Measurements from ENCODE around the gene ASAP2. TPM values are rescaled to one million over a fixed set of nuclear protein-coding genes. Genes with fewer than 3 reads are reported as not detected.

ASAP2 gene
- polyA plus RNA-seq, 4 donors = 10.8 to 21.9 (median 13.8) TPM

DNA sequence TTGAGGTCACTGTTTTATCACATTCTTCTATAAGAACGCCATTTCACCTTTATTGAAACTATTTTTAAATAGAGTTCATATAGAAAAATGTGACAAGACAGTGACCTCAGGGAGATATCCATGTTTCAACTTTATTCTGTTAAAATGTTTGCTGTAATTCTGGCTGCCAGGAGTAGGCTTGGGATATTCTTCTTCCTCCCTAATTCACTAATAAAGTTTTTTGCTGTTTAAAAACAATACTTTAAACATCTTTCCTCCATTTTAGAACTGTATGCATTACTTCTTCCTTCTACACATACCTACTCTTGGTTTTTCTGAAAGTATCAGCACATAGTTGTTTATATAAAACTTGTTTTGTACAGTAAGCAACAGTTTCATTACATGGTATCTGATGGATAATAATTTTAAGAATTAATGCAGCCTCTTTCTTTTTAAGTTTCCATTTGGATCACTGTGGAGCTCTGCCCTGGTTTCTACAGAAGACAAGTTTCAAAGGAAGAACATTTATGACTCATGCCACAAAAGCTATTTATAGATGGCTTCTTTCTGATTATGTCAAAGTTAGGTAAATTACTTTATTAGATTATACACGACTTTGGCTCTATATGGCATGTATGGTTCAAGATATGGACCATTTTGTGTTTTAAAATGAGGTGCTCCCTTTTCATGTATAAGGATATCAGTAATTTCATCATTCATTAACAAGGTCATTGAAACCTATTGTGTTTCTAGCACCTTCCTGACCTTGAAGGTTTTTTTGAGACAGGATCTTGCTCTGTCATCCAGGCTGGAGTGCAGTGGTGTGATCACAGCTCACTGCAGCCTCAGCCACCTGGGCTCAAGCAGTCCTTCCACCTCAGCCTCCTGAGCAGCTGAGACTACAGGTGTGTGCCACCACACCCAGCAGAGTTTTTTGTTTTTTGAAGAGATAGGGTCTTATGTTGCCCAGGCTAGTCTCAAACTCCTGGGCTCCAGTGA, 224.0 kb downstream of the ASAP2 start:
- no peaks in the 10 kb centered on the region for H3K27me3 ChIP-seq (ENCODE audit: control insufficient read depth in 3 of 3, insufficient read depth in 3 of 3, low read length in 3 of 3)
- H3K4me1 ChIP-seq (ENCODE audit: control insufficient read depth in 3 of 3, insufficient read depth in 2 of 3, low read depth in 1 of 3, low read length in 2 of 3) = no peaks in the 10 kb centered on the region
- 49 to 63% (median 54%) methylated on average over 2 of the region's 2 CpGs for WGBS, 3 donors
- peaks cover 16 to 29% (median 18%) of the 10 kb centered on the region in 3 donors for H3K36me3 ChIP-seq (ENCODE audit: control insufficient read depth in 3 of 3, insufficient read depth in 2 of 3, low read depth in 1 of 3, low read length in 3 of 3)
- FAIRE-seq = no peak
- DNase-seq = no peak
- H3K9me3 ChIP-seq (ENCODE audit: control insufficient read depth in 2 of 2, insufficient read depth in 1 of 2, low read depth in 1 of 2, low read length in 1 of 2) = no peaks in the 10 kb centered on the region
- no peak overlapping the region for H3K4me3 ChIP-seq (ENCODE audit: low read depth in 1 of 3, low read length in 3 of 3)
- peak overlapping the region in 1 of 3 donors; percentile 20 for H3K27ac ChIP-seq (ENCODE audit: low read depth in 1 of 3, low read length in 2 of 3)

GRCh38 chr2:9434489-9434888, 227.9 kb downstream of the ASAP2 start:
- Histone ChIP-seq H3K4me1 (ENCODE audit: control insufficient read depth in 3 of 3, insufficient read depth in 2 of 3, low read depth in 1 of 3, low read length in 2 of 3) (no peaks in the 10 kb centered on the region), H3K36me3 (ENCODE audit: control insufficient read depth in 3 of 3, insufficient read depth in 2 of 3, low read depth in 1 of 3, low read length in 3 of 3) (peaks cover 14 to 46% (median 22%) of the 10 kb centered on the region in 3 donors), H3K9me3 (ENCODE audit: control insufficient read depth in 2 of 2, insufficient read depth in 1 of 2, low read depth in 1 of 2, low read length in 1 of 2) (no peaks in the 10 kb centered on the region), H3K27ac (ENCODE audit: low read depth in 1 of 3, low read length in 2 of 3) (no peak overlapping the region), H3K4me3 (ENCODE audit: low read depth in 1 of 3, low read length in 3 of 3) (no peak overlapping the region), H3K27me3 (ENCODE audit: control insufficient read depth in 3 of 3, insufficient read depth in 3 of 3, low read length in 3 of 3) (no peaks in the 10 kb centered on the region)
- DNase-seq (no peak), FAIRE-seq (no peak)
- 74 to 84% (median 81%) methylated on average over 2 of the region's 2 CpGs for WGBS, 3 donors

- H3K27me3 ChIP-seq (ENCODE audit: control insufficient read depth in 3 of 3, insufficient read depth in 3 of 3, low read length in 3 of 3) = no peaks in the 10 kb centered on the region
- no peak for FAIRE-seq
- peaks cover 7 to 45% (median 11%) of the 10 kb centered on the region in 3 donors for H3K36me3 ChIP-seq (ENCODE audit: control insufficient read depth in 3 of 3, insufficient read depth in 2 of 3, low read depth in 1 of 3, low read length in 3 of 3)
- H3K4me3 ChIP-seq (ENCODE audit: low read depth in 1 of 3, low read length in 3 of 3) = no peak overlapping the region
- peak overlapping the region in 1 of 3 donors; percentile 54 for H3K27ac ChIP-seq (ENCODE audit: low read depth in 1 of 3, low read length in 2 of 3)
- no peak for DNase-seq
- H3K9me3 ChIP-seq (ENCODE audit: control insufficient read depth in 2 of 2, insufficient read depth in 1 of 2, low read depth in 1 of 2, low read length in 1 of 2) = no peaks in the 10 kb centered on the region
- no peaks in the 10 kb centered on the region for H3K4me1 ChIP-seq (ENCODE audit: control insufficient read depth in 3 of 3, insufficient read depth in 2 of 3, low read depth in 1 of 3, low read length in 2 of 3)
- WGBS, 3 donors = 93 to 100% (median 97%) methylated on average over 1 of the region's 1 CpG
Observed at GRCh38 chr2:9439536-9439935, 232.9 kb downstream of the ASAP2 start.

GRCh38 chr2:9440058-9440727, 233.6 kb downstream of the ASAP2 start:
- H3K36me3 ChIP-seq (ENCODE audit: control insufficient read depth in 3 of 3, insufficient read depth in 2 of 3, low read depth in 1 of 3, low read length in 3 of 3) = peaks cover 7 to 47% (median 11%) of the 10 kb centered on the region in 3 donors
- DNase-seq (no peak), FAIRE-seq (no peak)
- no peaks in the 10 kb centered on the region for H3K27me3 ChIP-seq (ENCODE audit: control insufficient read depth in 3 of 3, insufficient read depth in 3 of 3, low read length in 3 of 3)
- no peak overlapping the region for H3K4me3 ChIP-seq (ENCODE audit: low read depth in 1 of 3, low read length in 3 of 3)
- no peaks in the 10 kb centered on the region for H3K4me1 ChIP-seq (ENCODE audit: control insufficient read depth in 3 of 3, insufficient read depth in 2 of 3, low read depth in 1 of 3, low read length in 2 of 3)
- H3K9me3 ChIP-seq (ENCODE audit: control insufficient read depth in 2 of 2, insufficient read depth in 1 of 2, low read depth in 1 of 2, low read length in 1 of 2) = no peaks in the 10 kb centered on the region
- WGBS, 3 donors = 83 to 100% (median 100%) methylated on average over 1 of the region's 1 CpG
- H3K27ac ChIP-seq (ENCODE audit: low read depth in 1 of 3, low read length in 2 of 3) = no peak overlapping the region

GRCh38 chr2:9441556-9441955, 234.9 kb downstream of the ASAP2 start:
- WGBS, 3 donors = 51 to 67% (median 58%) methylated on average over 3 of the region's 3 CpGs
- Histone ChIP-seq H3K4me3 (ENCODE audit: low read depth in 1 of 3, low read length in 3 of 3) (no peak overlapping the region), H3K36me3 (ENCODE audit: control insufficient read depth in 3 of 3, insufficient read depth in 2 of 3, low read depth in 1 of 3, low read length in 3 of 3) (peaks cover 10 to 43% (median 11%) of the 10 kb centered on the region in 3 donors), H3K27ac (ENCODE audit: low read depth in 1 of 3, low read length in 2 of 3) (no peak overlapping the region), H3K4me1 (ENCODE audit: control insufficient read depth in 3 of 3, insufficient read depth in 2 of 3, low read depth in 1 of 3, low read length in 2 of 3) (no peaks in the 10 kb centered on the region), H3K27me3 (ENCODE audit: control insufficient read depth in 3 of 3, insufficient read depth in 3 of 3, low read length in 3 of 3) (no peaks in the 10 kb centered on the region), H3K9me3 (ENCODE audit: control insufficient read depth in 2 of 2, insufficient read depth in 1 of 2, low read depth in 1 of 2, low read length in 1 of 2) (no peaks in the 10 kb centered on the region)
- DNase-seq = no peak
- no peak for FAIRE-seq

DNA sequence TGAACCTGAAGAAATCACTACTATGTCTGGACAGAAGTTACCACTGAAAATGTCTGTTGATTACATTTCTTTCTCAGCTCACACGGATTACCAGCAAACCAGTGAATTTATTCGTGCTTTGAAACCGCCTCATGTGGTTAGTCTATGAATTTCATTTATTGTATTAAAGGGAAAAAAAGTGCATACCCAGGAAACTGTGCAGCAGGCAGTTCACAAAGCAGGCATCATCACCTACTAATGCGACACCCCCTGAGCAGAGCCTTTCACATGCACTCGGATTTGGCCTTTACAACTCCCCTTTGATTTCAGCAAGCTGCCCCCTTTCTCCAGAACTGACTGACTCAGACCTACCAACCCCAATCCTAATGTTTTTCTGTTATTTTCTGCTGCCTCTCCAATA, 236.9 kb downstream of the ASAP2 start:
- H3K36me3 ChIP-seq (ENCODE audit: control insufficient read depth in 3 of 3, insufficient read depth in 2 of 3, low read depth in 1 of 3, low read length in 3 of 3) = peaks cover 8 to 43% (median 10%) of the 10 kb centered on the region in 3 donors
- no peak overlapping the region for H3K4me3 ChIP-seq (ENCODE audit: low read depth in 1 of 3, low read length in 3 of 3)
- DNase-seq = no peak
- no peak for FAIRE-seq
- H3K27me3 ChIP-seq (ENCODE audit: control insufficient read depth in 3 of 3, insufficient read depth in 3 of 3, low read length in 3 of 3) = no peaks in the 10 kb centered on the region
- no peaks in the 10 kb centered on the region for H3K9me3 ChIP-seq (ENCODE audit: control insufficient read depth in 2 of 2, insufficient read depth in 1 of 2, low read depth in 1 of 2, low read length in 1 of 2)
- no peak overlapping the region for H3K27ac ChIP-seq (ENCODE audit: low read depth in 1 of 3, low read length in 2 of 3)
- 89 to 92% (median 90%) methylated on average over 5 of the region's 5 CpGs for WGBS, 3 donors
- no peaks in the 10 kb centered on the region for H3K4me1 ChIP-seq (ENCODE audit: control insufficient read depth in 3 of 3, insufficient read depth in 2 of 3, low read depth in 1 of 3, low read length in 2 of 3)

- Histone ChIP-seq H3K4me3 (ENCODE audit: low read depth in 1 of 3, low read length in 3 of 3) (no peak overlapping the region), H3K36me3 (ENCODE audit: control insufficient read depth in 3 of 3, insufficient read depth in 2 of 3, low read depth in 1 of 3, low read length in 3 of 3) (peaks cover 8 to 52% (median 13%) of the 10 kb centered on the region in 3 donors), H3K27me3 (ENCODE audit: control insufficient read depth in 3 of 3, insufficient read depth in 3 of 3, low read length in 3 of 3) (no peaks in the 10 kb centered on the region), H3K4me1 (ENCODE audit: control insufficient read depth in 3 of 3, insufficient read depth in 2 of 3, low read depth in 1 of 3, low read length in 2 of 3) (no peaks in the 10 kb centered on the region), H3K9me3 (ENCODE audit: control insufficient read depth in 2 of 2, insufficient read depth in 1 of 2, low read depth in 1 of 2, low read length in 1 of 2) (no peaks in the 10 kb centered on the region), H3K27ac (ENCODE audit: low read depth in 1 of 3, low read length in 2 of 3) (no peak overlapping the region)
- DNase-seq (no peak), FAIRE-seq (no peak)
- 77 to 91% (median 84%) methylated on average over 7 of the region's 7 CpGs for WGBS, 3 donors
Observed at GRCh38 chr2:9445089-9445488, 238.5 kb downstream of the ASAP2 start.

DNA sequence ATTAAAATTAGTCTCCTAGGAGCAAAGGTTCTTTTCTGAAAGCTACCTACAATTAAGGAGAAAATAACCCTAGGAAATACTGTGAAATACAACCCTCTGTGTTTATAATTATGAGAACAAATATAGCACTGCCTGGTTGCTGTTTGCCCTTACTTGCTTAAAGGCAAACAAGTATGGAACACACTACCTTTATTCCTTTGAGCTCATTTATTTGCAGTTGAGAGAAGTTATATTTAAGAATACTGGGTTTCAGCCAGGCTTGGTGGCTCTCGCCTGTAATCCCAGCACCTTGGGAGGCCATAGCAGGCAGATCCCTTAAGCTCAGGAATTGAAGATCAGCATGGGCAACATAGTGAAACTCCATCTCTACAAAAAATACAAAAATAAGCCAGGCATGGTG, 244.6 kb downstream of the ASAP2 start:
- Histone ChIP-seq H3K4me1 (ENCODE audit: control insufficient read depth in 3 of 3, insufficient read depth in 2 of 3, low read depth in 1 of 3, low read length in 2 of 3) (no peaks in the 10 kb centered on the region), H3K27me3 (ENCODE audit: control insufficient read depth in 3 of 3, insufficient read depth in 3 of 3, low read length in 3 of 3) (no peaks in the 10 kb centered on the region), H3K27ac (ENCODE audit: low read depth in 1 of 3, low read length in 2 of 3) (no peak overlapping the region), H3K9me3 (ENCODE audit: control insufficient read depth in 2 of 2, insufficient read depth in 1 of 2, low read depth in 1 of 2, low read length in 1 of 2) (no peaks in the 10 kb centered on the region), H3K4me3 (ENCODE audit: low read depth in 1 of 3, low read length in 3 of 3) (no peak overlapping the region), H3K36me3 (ENCODE audit: control insufficient read depth in 3 of 3, insufficient read depth in 2 of 3, low read depth in 1 of 3, low read length in 3 of 3) (peaks cover 5 to 56% (median 5%) of the 10 kb centered on the region in 3 donors)
- WGBS, 3 donors = 96 to 100% (median 98%) methylated on average over 1 of the region's 1 CpG
- DNase-seq (no peak), FAIRE-seq (no peak)

All from small intestine (tissue), 7 donors.